Hematopoietic multipotent progenitor cell treated with erythropoietin and hydrocortisone succinate and interleukin-3 and kit ligand, for 4 days (in vitro differentiated cells): ENCODE data around the gene ZBTB12.

Source experiments
- DNase-seq: peaks from one replicate; pipeline ENCODE4 v3.0.0-alpha.2; 2015

ZBTB12 gene

DNA sequence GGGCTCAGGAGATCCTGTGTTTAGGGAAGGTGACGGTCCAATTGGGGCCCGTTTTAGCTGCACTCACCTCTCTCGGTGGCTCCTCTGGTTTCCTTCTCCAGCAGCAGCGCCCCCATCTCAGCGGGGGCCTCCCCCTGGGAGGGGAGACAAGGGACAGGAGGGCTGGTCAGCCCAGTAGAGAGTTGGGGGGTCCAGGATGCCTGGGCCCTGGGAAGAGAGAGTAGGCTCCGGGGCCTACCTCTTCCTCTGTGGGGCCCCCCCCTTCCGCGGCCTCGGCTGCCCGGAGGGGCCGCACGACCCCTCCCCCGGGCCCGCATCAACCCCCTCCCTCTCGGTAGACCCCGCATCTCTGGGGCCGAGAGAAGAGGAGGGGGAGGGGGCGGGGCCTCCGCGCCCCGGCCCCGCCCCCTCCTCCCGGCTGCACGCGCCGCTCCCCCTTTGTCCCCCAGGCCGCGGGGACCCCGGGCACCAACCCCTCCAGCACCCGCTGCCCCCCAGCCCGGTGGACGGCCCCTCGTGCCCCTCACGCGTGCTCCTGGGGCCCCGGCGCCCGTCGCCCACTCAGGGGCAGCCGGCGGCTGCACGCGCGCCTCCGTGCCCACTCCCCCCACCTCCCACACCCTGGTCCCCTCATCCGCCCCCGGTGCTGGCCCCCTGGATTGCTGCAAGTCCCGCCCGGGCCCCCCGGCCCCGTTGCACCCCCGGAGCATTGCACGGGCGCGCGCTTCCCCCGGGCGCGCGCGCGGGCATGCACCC lies 4.9 kb downstream of the ZBTB12 start:
- DNase-seq, result peak; percentile 26

DNA sequence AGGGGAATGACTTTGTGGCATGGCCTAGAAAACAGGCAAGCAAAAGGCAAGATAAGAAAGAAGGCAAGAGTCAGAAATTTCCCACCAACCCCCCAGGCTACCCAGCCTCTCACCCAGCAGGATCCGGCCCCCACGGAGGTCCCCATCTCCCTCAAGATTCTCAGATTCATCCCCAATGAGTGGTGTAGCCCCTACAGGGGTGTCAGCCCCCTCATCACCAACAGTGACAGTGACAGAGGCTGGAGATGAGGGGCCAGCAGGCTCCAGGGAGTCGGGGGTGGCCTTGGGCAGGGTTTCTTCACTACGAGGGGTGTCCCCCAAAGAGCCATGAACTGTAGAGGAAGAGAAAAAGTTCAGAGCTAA lies 5.4 kb downstream of the ZBTB12 start:
- DNase-seq, result no peak

DNA sequence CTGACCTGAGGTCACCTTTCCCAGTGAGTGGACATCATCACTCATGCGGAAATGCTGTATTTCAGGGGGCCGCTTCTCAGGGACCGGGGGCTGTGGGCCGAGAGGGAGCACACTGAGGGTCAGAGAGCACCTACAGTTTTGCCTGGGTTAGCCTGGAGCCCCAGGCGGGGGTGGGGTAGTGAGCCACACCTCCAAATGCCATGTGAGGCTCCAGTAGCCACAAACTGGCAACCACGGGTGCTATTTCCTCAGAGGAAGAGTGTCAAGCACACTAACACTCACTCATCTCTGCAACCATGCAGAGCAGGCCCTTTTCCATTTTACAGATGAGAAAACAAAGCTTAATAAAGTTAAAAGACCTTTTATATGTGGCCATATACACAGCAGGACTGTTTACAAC lies 9.1 kb downstream of the ZBTB12 start:
- DNase-seq, result peak; percentile 55

DNA sequence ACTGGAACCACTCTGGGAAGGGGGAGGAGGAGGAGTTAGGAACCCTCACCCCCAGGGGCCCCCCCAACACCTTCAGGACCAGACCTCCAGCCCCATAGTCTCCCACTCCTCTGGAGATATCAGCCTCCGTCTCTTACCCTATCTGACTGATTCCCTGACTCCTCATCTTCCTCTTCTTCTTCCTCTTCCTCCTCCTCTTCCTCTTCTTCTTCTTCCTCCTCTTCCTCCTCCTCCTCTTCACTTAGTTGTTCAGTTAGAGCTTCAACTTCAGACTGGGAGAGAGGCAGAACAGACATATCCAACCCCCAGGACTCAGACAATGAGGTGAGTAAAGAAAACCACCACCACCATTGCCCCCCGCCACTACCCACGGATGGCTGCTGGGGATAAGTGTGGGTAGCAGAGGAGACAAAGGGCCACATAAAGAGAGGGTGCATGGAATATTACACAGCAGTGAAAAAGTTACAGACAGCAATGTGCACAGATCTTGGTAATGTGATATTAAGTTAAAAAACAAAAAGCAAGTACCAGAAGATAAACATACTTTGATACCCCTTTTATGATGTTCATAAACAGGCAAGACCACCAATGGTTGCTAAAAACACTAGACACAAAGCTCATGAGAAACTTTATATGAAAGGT lies 12.4 kb downstream of the ZBTB12 start:
- DNase-seq, result no peak

DNA sequence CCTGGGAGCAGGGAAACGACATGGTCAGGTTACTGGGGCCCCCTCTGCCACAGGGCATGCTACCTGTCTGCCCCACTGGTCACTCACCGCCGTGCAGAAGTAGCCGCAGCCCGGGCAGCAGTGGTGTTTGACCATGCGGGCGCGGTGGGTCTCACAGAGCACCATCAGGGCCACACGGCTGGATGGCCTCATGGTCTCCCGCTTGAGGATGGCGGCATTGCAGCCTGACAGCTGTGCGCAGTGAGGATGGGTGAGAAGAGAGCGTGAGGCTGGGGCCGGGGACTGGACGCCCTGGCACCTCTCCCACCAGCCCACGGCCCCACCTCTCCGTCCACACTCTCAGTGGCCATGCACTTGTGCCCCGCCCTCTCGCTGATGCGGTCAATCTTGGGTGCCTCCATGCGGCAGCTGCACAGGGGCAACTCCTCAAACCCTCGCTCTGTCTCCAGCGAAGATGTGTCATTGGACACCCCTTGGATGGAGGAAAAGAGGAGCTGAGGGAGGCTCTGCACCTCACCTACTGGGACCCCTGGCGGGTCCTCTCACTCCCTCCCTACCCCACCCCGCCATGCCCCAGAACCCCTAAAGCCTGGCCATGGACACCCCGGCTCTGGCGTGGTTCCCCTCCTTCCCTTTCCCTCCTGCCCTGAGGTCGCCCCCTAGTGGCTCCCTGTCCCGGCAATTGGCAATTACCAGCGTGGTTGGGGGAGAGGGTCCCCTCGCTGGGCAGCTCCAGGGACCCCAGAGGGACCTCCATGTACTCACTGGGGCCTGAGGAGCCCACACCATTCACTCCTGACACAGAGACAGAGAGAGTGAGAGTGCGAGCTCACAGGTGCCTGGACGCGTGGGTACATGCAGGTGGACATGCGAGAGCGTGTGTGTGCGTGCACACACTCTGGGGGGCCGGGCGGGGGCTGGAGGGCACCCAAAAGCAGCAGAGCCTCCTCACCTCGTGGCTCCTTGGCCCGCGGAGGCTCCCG lies 13.3 kb downstream of the ZBTB12 start:
- peak; percentile 67 for DNase-seq

DNA sequence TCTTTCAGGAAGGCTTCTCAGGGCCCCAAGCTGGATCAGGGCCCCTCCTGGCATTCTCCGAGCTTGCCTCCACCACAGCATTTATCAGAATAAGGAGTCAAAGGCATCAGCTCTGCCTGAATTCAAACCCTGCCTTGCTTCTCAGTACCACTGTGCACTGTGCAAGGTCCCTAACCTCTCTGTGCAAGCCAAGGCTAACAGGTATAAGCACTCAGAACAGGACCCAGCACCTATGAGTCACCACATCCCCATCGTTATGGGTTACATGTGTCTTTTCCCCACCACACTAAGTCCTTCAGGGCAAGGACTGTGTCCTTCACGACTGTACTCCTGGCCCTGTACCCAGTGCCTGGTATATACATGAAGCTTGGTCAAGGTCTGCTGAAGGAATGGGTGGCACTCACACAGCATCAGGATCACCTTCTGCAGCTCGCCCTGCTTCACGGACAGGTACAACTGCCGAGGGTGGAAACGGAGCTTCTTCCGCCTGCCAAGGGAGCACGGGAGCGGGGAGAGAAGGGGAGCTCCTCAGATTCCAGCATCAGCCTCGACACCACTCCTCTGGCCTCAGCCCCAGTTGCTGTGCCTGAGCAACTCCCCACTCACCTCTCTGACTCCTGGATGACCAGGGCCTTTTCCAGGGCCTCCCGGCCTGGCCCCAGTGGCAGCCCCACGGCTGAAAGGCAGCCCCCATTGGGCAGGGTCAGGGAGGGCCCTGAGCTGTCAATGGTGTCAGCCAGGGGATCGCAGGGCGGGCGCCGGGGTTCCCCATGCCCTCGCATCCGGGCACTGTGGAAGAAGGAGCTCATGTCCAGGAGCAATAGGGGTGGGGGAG lies 14.5 kb downstream of the ZBTB12 start:
- DNase-seq, result no peak

DNA sequence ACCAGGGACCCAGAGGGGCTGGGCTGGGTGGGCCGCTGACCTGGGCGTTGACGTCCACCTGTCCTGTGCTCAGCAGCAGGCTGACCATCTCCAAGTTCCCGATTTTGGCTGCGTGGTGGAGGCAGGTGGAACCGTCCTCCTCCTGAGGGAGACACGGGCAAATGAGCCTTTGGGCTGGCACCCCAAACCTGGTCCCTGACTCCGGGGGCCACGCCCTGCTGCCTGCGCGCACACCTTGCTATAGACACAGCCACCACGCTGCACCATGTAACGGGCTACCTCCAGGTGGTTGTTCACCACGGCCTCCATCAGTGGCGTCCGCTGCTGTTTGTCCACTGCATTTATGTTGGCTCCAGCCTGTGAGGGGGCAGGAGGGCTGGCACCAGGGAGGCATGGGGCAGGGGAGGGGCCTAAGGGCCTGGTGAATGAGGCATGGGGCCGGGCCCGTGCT lies 15.3 kb downstream of the ZBTB12 start:
- DNase-seq, result no peak

DNA sequence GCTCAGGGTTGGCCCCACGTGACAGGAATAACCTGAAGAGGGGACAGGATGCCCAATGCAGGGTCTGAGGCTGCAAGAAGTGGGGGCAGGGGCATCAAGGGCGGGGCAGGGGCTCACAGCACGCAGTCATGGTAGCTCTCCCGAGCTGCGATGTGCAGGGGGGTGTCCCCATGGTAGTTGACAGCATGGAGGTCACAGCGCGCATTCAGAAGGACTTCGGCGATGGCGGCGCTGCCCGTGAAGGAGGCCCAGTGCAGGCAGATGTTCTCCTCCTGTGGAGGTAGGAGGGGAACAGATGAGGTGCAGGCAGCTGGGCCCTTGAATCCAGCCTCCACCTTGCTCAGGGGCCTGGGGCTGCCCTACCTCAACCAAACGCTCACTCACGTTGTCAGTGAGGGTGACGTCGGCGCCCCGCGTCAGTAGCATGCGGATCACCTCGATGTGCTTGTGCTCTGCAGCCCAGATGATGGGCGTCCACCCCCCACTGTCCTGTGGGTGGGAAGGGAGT lies 17.3 kb downstream of the ZBTB12 start:
- DNase-seq, result no peak

DNA sequence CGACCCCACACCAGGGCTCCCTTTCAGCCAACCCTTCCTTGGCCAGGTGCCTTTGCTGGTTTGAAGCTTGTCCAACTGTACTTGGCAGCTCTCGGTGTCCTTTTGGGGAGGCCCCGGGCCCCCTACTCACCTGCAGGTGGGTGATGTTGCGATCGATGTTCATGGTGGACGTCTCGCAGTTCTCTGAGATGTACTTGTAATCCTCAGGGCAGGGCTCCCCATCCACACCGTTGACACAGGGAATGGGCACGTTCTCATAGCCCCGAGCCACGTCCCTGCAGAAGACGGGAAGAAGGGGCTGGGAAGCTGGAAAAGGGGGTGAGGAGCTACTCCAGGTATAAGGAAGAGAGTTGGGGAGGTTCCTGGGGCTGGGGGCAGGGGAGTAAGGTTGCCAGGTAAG lies 18.2 kb downstream of the ZBTB12 start:
- no peak for DNase-seq

DNA sequence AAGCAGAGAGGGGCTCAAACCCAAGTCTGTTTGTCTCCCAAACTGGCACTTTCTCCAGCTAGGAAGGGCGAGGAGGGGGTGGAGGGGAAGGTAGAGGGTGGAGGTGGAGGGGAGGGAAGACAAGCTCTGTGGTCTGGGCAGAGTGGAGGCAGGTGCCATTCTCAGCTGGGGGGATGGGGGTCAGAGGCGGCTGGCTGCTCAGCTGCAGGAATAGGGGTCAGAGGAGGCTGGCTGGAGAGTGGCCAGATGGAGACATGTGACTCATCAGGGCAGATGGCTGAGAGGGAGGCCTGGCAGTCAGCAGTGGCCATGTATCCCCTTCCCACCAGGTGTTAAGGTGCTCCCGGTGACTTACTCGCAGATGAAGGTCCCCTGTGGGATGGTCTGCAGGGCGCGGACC lies 19.5 kb downstream of the ZBTB12 start:
- no peak for DNase-seq

DNA sequence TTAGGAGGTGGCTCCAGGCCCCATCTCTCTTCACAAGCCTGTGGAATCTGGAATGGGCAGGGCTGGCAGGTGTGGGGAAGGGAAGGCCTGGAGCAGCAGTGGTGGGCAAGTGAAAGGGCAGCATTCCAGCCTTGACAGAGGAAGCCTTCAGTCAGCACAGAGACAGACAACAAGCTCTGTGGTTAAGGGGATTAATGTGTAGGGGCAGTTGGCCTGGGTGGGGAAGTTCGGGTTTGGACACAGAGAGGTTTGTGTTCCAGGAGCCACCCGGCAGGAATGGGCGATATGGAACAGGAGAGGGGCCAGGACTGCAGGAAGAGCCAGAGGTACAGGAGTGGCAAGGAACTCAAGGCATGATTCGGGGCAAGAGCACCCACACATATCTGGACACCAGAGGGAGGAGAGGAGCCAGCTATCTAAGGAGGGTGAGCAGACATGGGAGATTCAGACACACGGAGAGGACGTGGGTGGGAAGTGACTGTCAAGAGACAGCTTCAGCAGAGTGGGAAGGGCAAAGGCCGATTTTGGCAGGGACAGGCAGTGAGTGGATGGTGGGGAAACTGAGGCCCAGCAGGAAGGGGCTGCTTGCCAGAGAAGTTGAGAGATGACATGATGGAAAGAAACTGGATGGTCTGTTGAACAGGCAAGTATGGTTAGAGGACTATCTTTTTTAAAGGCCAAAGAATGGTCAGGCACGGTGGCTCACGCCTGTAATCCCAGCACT lies 20.6 kb downstream of the ZBTB12 start:
- DNase-seq, result no peak

DNA sequence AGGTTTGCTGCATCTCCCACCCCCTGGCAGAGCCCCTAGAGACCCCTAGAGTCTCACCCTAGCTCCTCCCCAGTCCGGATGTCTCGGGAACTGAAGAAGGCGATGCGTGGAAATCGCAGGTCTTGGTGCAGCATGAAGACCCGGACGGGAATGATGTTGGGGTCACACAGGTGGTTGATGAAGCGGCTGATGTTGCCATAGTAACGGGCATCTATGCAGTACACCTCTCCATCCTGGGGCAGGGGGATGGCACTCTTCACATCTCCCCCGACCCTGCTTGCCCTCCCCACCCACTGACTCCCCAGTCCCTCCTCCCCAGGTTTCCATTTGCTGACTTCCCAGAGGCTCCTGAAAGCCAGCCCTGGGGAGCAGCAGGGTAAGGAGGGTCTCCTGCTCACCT lies 21.3 kb downstream of the ZBTB12 start:
- DNase-seq, result no peak

DNA sequence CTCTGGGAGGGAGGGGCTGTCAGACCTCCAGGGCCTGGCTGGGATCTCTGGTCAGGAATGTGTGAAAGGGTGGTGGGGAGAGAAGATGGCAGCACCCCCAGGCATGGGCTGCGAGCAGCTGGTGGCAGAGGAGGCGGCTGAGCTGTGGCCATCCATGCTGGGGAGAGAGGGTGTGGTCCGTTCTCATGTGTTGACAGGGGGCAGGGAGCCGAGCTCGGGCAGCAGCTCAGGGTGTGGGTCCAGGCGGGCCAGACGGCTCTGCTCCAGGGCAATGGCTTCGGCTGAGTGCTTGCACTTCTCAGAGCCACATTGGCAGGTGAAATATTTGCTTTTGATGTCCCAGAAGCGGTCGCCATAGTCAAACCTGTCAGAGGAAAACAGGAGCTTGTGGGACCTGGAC lies 22.0 kb downstream of the ZBTB12 start:
- no peak for DNase-seq

DNA sequence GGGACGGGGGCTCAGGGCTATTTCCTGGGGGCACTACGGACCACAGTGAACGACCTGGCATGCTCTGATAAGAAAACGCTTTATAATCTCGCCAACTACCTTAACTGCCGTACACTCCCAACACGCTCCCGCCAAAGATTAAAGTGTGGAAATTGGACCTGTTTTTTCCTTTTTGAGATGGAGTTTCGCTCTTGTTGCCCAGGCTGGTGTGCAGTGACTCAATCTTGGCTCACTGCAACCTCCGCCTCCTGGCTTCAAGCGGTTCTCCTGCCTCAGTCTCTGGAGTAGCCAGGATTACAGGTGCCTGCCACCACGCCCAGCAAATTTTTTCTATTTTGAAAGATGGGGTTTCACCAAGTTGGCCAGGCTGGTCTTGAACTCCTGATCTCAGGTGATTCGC lies 22.7 kb downstream of the ZBTB12 start:
- peak; percentile 53 for DNase-seq

DNA sequence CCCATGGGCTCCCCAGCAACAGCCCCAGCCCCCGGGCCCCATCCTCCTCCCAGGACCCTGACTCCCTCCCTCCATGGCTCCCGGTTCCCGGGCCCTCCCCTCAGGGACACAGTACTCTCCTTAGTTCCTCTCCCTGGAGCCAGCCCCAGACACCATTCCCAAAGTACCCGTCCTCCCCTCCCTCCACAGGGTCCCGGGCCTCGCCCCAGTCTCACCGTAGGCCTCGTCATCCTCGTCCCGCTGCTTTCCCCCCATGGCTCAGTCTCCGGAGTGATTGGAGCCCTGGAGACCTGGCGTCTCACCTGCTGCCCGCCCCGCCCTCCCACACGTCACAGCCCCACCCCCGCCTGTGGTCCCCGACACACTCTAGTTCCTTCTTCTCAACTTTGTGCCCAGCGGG lies 23.2 kb downstream of the ZBTB12 start, which contains the start of gene SLC44A4:
TSS of gene SLC44A4 (minus strand) at position 272 of the 400 bp plus-strand sequence. CDS start at position 255, 17 bp downstream.
- no peak for DNase-seq

DNA sequence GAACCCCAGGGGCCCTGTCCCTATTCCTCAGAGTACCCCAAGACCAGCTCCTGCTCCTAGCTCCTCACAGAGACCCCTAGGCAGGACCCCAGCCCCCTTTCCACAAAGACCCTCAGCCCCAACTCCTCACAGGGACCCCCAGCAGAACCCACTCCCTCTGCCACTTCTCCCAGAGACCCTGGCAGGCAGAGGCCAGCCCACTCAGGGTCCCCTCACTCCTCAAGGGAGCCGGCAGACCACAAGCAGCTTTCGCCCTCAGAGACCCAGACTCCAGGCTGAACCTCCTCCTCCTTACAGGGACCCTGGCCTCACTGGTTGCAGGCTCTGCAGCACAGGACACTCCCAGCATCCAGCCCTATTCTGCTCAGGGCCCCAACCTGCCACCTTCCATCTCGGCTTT lies 23.7 kb downstream of the ZBTB12 start:
- no peak for DNase-seq

DNA sequence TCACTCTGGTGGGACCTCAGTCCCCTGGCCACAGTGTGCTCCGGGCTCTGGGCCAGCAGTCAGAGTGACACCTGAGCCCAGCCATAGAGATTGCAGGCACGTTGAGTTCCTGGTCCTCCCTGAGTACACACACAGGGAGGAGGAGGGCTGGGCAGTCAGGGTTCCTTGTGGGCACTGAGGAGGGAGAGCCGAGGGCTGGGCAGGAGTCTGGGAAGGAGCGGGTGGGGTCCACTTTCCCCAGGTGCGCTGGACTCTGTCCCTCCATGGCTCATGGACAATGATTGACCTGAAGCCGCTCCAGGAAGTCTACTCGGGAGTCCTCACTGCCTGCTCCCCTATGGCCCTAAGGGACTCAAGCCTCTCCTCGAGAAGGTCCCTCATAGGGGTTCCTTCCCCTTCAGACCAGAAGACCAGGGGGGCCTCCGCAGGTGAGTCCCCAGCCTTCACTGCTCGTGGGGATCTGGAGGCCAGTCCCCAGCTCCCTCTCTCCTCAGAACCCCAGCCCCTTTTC lies 24.2 kb downstream of the ZBTB12 start:
- no peak for DNase-seq

DNA sequence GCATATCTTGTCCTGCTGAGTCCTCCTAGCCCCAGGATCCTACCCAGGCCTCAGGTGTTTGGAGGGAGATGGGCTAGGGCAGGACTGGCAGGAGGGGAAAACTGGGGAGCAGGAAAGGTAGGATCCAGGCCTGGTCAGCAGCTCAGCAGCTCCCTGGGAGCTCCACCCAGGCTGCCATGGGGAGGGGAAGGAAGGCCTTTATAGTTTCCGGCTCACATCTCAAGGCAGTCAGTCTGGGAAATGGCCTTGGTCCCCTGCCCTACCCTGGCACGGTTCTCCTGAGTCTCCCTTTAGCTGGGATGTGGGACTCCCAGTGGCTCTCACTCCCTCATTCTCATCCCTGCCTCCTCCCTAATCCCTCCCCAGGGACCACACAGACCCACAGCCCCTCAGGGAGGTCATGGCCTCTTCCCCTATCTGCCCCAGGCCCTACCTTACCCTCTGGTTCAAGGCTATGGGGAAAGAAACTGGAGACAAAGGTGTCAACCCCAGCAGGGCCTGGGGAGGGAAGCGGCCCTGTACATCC lies 24.7 kb downstream of the ZBTB12 start:
- DNase-seq, result no peak

DNA sequence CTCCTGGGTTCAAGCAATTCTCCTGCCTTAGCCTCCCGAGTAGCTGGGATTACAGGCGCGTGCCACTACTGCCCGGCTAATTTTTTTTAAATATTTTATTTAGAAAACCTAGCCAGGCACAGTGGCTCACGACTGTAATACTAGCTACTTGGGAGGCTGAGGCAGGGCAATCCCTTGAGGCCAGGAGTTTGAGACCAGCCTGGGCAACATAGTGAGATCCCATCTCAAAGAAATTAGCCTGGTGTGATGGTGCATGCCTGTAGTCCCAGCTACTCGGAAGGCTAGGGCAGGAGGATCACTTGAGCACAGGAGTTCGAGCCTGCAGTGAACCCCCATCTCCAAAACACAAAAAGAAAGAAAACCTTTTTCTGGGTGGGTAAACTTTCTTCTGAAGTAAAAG lies 25.5 kb downstream of the ZBTB12 start:
- DNase-seq, result no peak

DNA sequence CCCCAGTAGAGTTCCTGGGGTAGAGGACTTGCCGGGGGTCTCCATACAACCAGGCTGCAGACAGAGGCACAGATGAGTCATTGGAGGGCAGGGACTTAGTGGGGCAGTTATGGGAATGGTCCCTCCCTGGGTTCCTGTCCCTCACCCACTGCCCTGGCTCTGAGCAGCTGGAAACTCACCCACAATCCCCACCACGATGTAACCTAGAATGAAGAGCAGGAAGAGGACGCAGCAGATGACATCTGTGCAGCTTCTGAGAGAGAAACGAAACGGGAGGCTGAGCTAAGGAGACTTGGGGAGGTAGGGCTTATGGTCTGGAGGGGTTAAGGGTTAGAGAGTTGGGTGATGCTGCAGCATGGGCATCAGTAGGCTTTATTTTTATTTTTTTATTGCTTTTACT lies 26.0 kb downstream of the ZBTB12 start:
- DNase-seq, result no peak
